Loucy (cell line): ENCODE results near the gene GPI.

Experiments
- H2AFZ ChIP-seq: fragments of 200-600 bp; sonication (generic); 2 replicates; pipeline ENCODE4 v1.6.0; 2016; ENCODE audit warnings: antibody characterized with exemption, mild to moderate bottlenecking, low read length, moderate library complexity
- H3F3A ChIP-seq: fragments of 200-600 bp; 2 replicates; pipeline ENCODE4 v1.6.0; 2016; ENCODE audit warnings: antibody characterized with exemption, low read depth, mild to moderate bottlenecking
- H3K27me3 ChIP-seq: fragments of 200-600 bp; sonication (generic); 2 replicates; pipeline ENCODE4 v1.6.1; 2014; ENCODE audit warnings: low read length, mild to moderate bottlenecking; ENCODE audit not compliant: insufficient read depth, poor library complexity, severe bottlenecking
- H3K36me3 ChIP-seq: fragments of 200-600 bp; sonication (generic); 2 replicates; pipeline ENCODE4 v1.6.1; 2016; ENCODE audit warnings: low read length; ENCODE audit not compliant: insufficient read depth
- H3K4me1 ChIP-seq: fragments of 200-600 bp; sonication (generic); 2 replicates; pipeline ENCODE4 v1.5.1; 2014; ENCODE audit warnings: low read length, mild to moderate bottlenecking; ENCODE audit not compliant: insufficient read depth, poor library complexity, severe bottlenecking
- H3K4me2 ChIP-seq: fragments of 200-600 bp; sonication (generic); 2 replicates; pipeline ENCODE4 v1.6.0; 2014; ENCODE audit warnings: antibody characterized with exemption, low read length, low read depth, mild to moderate bottlenecking; ENCODE audit not compliant: poor library complexity, severe bottlenecking
- H3K4me3 ChIP-seq: fragments of 200-600 bp; sonication (generic); 2 replicates; pipeline ENCODE4 v1.5.1; 2014; ENCODE audit warnings: low read length, mild to moderate bottlenecking, mixed read lengths; ENCODE audit not compliant: poor library complexity, severe bottlenecking
- H3K79me2 ChIP-seq: fragments of 200-600 bp; sonication (generic); 2 replicates; pipeline ENCODE4 v1.6.1; 2014; ENCODE audit warnings: low read length; ENCODE audit not compliant: insufficient read depth
- H3K9ac ChIP-seq: fragments of 200-600 bp; sonication (generic); 2 replicates; pipeline ENCODE4 v1.6.0; 2014; ENCODE audit warnings: mild to moderate bottlenecking, low read depth, low read length, moderate library complexity; ENCODE audit not compliant: poor library complexity, severe bottlenecking
- H3K9me2 ChIP-seq: fragments of 200-600 bp; sonication (generic); replicated peaks from 2 replicates; pipeline ENCODE4 v1.6.1; 2016; ENCODE audit warnings: low read depth, low read length, mixed read lengths
- H3K9me3 ChIP-seq: fragments of 200-600 bp; sonication (generic); 2 replicates; pipeline ENCODE4 v1.6.1; 2014; ENCODE audit warnings: mild to moderate bottlenecking, antibody characterized with exemption, low read length, low read depth; ENCODE audit not compliant: insufficient read depth
- H4K20me1 ChIP-seq: fragments of 200-600 bp; sonication (generic); 2 replicates; pipeline ENCODE4 v1.6.0; 2014; ENCODE audit warnings: antibody characterized with exemption, low read length, mild to moderate bottlenecking; ENCODE audit not compliant: insufficient read depth, poor library complexity, severe bottlenecking
- EZH2phosphoT487 ChIP-seq: fragments of 200-600 bp; IDR thresholded peaks from 2 replicates; pipeline ENCODE4 v1.6.1; 2018; ENCODE audit warnings: antibody characterized with exemption, mild to moderate bottlenecking, moderate library complexity, borderline replicate concordance
- TF ChIP-seq, protein P1 (sequence below): fragments of 200-600 bp; sonication (generic); conservative IDR thresholded peaks from 2 replicates; pipeline ENCODE4 v1.5.1; 2014; ENCODE audit warnings: mild to moderate bottlenecking, antibody characterized with exemption, low read length

Gene GPI

DNA sequence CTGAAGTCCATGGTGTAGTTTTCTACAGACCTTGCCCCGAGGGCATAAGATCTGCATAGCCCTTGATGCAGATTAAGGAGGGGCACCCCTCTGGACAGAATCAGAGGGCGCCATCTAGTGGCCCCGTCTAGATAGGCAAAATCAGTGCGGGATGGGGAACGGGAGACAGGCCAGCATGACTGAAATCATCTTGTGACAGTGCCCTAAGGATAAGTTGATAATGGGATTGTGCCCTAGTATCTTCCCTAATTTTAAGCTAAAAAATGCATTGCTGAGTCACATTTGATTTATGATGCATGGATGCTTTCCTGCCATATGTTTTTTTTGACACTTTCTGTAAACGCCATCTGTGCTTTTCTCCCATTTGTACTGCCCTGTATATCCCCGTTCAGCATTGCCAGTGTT, 19.0 kb upstream of the GPI start:
- H2AFZ ChIP-seq: no peak overlapping the region
- no peaks in the 10 kb centered on the region for H3K79me2 ChIP-seq
- TF ChIP-seq, protein P1, sequence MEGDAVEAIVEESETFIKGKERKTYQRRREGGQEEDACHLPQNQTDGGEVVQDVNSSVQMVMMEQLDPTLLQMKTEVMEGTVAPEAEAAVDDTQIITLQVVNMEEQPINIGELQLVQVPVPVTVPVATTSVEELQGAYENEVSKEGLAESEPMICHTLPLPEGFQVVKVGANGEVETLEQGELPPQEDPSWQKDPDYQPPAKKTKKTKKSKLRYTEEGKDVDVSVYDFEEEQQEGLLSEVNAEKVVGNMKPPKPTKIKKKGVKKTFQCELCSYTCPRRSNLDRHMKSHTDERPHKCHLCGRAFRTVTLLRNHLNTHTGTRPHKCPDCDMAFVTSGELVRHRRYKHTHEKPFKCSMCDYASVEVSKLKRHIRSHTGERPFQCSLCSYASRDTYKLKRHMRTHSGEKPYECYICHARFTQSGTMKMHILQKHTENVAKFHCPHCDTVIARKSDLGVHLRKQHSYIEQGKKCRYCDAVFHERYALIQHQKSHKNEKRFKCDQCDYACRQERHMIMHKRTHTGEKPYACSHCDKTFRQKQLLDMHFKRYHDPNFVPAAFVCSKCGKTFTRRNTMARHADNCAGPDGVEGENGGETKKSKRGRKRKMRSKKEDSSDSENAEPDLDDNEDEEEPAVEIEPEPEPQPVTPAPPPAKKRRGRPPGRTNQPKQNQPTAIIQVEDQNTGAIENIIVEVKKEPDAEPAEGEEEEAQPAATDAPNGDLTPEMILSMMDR: peak; percentile 92
- no peak for TF ChIP-seq EZH2phosphoT487
- no peaks in the 10 kb centered on the region for H3K9me2 ChIP-seq
- no peak overlapping the region for H3K9ac ChIP-seq
- peaks cover 10% of the 10 kb centered on the region; the same call in 1 of the 2 replicates for H3K36me3 ChIP-seq
- no peaks in the 10 kb centered on the region for H4K20me1 ChIP-seq
- no peaks in the 10 kb centered on the region for H3F3A ChIP-seq
- peaks cover 14% of the 10 kb centered on the region for H3K4me1 ChIP-seq
- H3K4me2 ChIP-seq: no peak overlapping the region
- H3K4me3 ChIP-seq: no peak overlapping the region
- H3K27me3 ChIP-seq: no peaks in the 10 kb centered on the region
- H3K9me3 ChIP-seq: no peaks in the 10 kb centered on the region

DNA sequence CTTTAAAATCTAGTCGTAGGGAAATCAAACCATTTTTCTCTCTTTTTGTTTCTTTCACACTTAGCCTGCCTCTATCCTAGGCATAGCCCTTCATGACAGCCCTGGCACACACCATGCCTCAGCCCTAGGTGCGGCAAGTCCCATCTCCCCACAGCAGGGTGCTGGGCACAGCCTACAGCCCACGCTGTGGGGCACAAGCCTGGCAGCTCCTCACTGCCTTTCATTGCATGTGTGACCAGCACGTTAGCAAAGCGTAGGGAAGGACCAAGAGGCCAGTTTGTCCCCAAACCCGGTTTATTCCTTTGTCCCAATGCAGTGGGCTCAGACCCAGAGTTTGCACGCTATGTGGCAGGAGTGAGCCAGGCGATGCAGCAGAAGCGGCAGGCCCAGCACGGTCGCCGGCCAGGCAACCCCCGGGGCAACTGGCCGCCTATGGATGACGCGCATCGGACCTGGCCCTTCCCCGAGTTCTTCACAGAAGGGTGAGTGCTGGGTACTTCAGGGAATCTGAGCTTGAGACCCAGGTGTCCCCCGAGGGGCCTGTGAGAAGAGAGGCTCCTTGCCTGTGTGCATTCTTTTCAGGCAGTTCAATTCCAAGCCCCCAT, 17.3 kb upstream of the GPI start:
- Histone ChIP-seq H3K4me1 (peaks cover 22% of the 10 kb centered on the region), H3K27me3 (no peaks in the 10 kb centered on the region), H3K4me3 (no peak overlapping the region), H3K4me2 (no peak overlapping the region), H3K79me2 (no peaks in the 10 kb centered on the region), H3K36me3 (no peaks in the 10 kb centered on the region), H3K9me2 (no peaks in the 10 kb centered on the region), H4K20me1 (no peaks in the 10 kb centered on the region), H2AFZ (no peak overlapping the region), H3K9me3 (no peaks in the 10 kb centered on the region), H3F3A (no peaks in the 10 kb centered on the region), H3K9ac (no peak overlapping the region)
- no peak for TF ChIP-seq EZH2phosphoT487
- TF ChIP-seq, protein P1: no peak

DNA sequence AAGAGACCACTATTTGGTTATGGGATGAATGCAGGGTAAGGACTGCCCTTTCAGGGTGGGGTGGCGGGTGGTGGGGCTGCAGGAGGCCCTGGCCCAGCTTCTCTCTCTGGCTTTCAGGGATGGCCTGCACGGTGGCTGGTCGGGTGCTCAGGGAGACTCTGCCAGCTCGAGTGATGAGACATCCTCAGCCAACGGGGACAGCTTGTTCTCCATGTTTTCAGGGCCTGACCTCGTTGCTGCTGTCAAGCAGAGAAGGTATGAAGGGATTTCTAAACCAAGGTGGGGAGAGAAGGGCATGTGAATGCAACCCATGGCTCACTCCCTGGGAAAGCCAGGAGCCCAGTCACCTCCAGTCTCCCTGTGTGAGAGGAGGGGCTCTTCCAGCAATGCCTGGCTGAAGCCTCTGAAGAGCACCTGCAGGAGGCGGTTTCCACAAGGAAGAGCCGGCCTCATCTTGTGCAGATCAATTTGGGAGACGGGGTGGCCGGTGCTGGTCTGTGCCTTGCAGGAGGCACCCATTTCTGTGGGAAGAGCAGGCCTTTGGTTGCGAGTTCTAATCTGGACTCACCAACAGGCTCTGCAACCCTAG, 16.0 kb upstream of the GPI start:
- Histone ChIP-seq H3K36me3 (no peaks in the 10 kb centered on the region), H3K9me3 (no peaks in the 10 kb centered on the region), H3K4me2 (no peak overlapping the region), H3K79me2 (no peaks in the 10 kb centered on the region), H3K9me2 (no peaks in the 10 kb centered on the region), H4K20me1 (no peaks in the 10 kb centered on the region), H3K9ac (no peak overlapping the region), H3K4me1 (peaks cover 22% of the 10 kb centered on the region), H3F3A (no peaks in the 10 kb centered on the region), H2AFZ (no peak overlapping the region), H3K4me3 (no peak overlapping the region), H3K27me3 (no peaks in the 10 kb centered on the region)
- TF ChIP-seq EZH2phosphoT487: no peak
- TF ChIP-seq, protein P1: no peak
